H1 (cell line): ENCODE data around the gene NLRP1. TPM values are rescaled to one million over a fixed set of nuclear protein-coding genes. Genes with fewer than 3 reads are reported as not detected.

ENCODE experiments used
- CTCF ChIA-PET: fragments of 300-600 bp; sonication (Branson Sonifier 250); formaldehyde crosslinking; loops from one replicate; lab custom pipeline; 2021; ENCODE audit not compliant: partially characterized antibody; lab: Charles Lee
- POLR2A ChIA-PET: fragments of 300-600 bp; sonication (Branson Sonifier 250); formaldehyde crosslinking; loops from one replicate; lab custom pipeline; 2021; ENCODE audit warnings: inconsistent platforms; ENCODE audit not compliant: partially characterized antibody; lab: Charles Lee
- DNase-seq, 2 experiments: peaks; one replicate each; pipeline versions ENCODE4 v3.0.0 to v3.0.0-alpha.2; 2010 to 2022; ENCODE audit warnings: low spot score in 2 of 2, low read depth in 1 of 2, mixed read lengths in 1 of 2
- FAIRE-seq: peaks from 2 replicates; lab custom pipeline; 2011; peaks lifted over from hg19 to GRCh38; lab: Jason Lieb, UNC
- H2AFZ ChIP-seq: 2 replicates; pipeline ENCODE4 v1.8.1; 2012; ENCODE audit warnings: low read length, inconsistent platforms
- H2AK5ac ChIP-seq: 2 replicates; pipeline ENCODE4 v1.6.1; 2013; ENCODE audit warnings: low read depth, low read length
- H2BK120ac ChIP-seq: replicated peaks from 2 replicates; pipeline ENCODE3; 2013; ENCODE audit warnings: low read depth, low read length, inconsistent platforms
- H2BK12ac ChIP-seq: 2 replicates; pipeline ENCODE4 v1.6.1; 2013; ENCODE audit warnings: low read depth, low read length
- H2BK15ac ChIP-seq: 2 replicates; pipeline ENCODE4 v1.6.1; 2013; ENCODE audit warnings: low read length
- H2BK20ac ChIP-seq: 2 replicates; pipeline ENCODE4 v1.6.1; 2013; ENCODE audit warnings: low read length
- H2BK5ac ChIP-seq: 2 replicates; pipeline ENCODE4 v1.6.1; 2013; ENCODE audit warnings: low read depth, low read length
- H3K14ac ChIP-seq: 2 replicates; pipeline ENCODE4 v1.6.1; 2013; ENCODE audit warnings: inconsistent platforms; ENCODE audit not compliant: insufficient read length
- H3K18ac ChIP-seq: 2 replicates; pipeline ENCODE4 v1.6.1; 2013; ENCODE audit warnings: low read length; ENCODE audit errors: extremely low read depth
- H3K23ac ChIP-seq: 2 replicates; pipeline ENCODE4 v1.6.1; 2013; ENCODE audit warnings: inconsistent platforms; ENCODE audit not compliant: insufficient read length
- H3K23me2 ChIP-seq: 2 replicates; pipeline ENCODE4 v1.6.1; 2013; ENCODE audit warnings: low read depth, low read length
- H3K27ac ChIP-seq: 2 replicates; pipeline ENCODE4 v1.6.1; 2011; ENCODE audit warnings: low read depth, low read length, inconsistent platforms
- H3K27me3 ChIP-seq, 4 experiments: replicated peaks in 1 of 4; 1 replicate in 1 of 4; 2 replicates in 3 of 4; pipeline versions ENCODE4 v1.6.1 to v1.8.1; 2011 to 2013; ENCODE audit warnings: low read length in 3 of 4, mild to moderate bottlenecking in 3 of 4, inconsistent platforms in 2 of 4, mixed read lengths in 2 of 4, moderate library complexity in 1 of 4; ENCODE audit not compliant: control insufficient read depth in 3 of 4, insufficient read depth in 3 of 4; ENCODE audit errors: extremely low read depth in 1 of 4
- H3K36me3 ChIP-seq, 4 experiments: 2 replicates each; pipeline versions ENCODE4 v1.6.1 to v1.8.1; 2011 to 2013; ENCODE audit warnings: mild to moderate bottlenecking in 4 of 4, low read length in 3 of 4, moderate library complexity in 2 of 4, control low read depth in 1 of 4, inconsistent platforms in 1 of 4; ENCODE audit not compliant: insufficient read depth in 4 of 4, control insufficient read depth in 2 of 4
- H3K4ac ChIP-seq: replicated peaks from 2 replicates; pipeline ENCODE3; 2013; ENCODE audit warnings: low read length, low read depth, mixed read lengths, inconsistent platforms; ENCODE audit not compliant: insufficient read length
- H3K4me1 ChIP-seq, 4 experiments: replicated peaks in 1 of 4; 1 replicate in 1 of 4; 2 replicates in 3 of 4; pipeline versions ENCODE4 v1.6.1 to v1.8.1; 2011 to 2013; ENCODE audit warnings: low read length in 3 of 4, inconsistent platforms in 2 of 4, mixed read lengths in 1 of 4; ENCODE audit not compliant: insufficient read depth in 4 of 4, control insufficient read depth in 3 of 4
- H3K4me2 ChIP-seq, 2 experiments: 2 replicates each; pipeline versions ENCODE4 v1.6.1 to v1.8.1; 2011 to 2013; ENCODE audit warnings: low read depth in 2 of 2, low read length in 2 of 2, control low read depth in 1 of 2, inconsistent platforms in 1 of 2, mild to moderate bottlenecking in 1 of 2; ENCODE audit not compliant: insufficient read depth in 1 of 2
- H3K4me3 ChIP-seq, 4 experiments: fragments of 200-600, 300-600 bp in 1 of 4; sonication (generic), shearing (Covaris generic), sonication (Bioruptor Twin) in 1 of 4; 2 replicates each; pipeline versions ENCODE4 v1.5.1 to v1.8.1; 2011 to 2016; ENCODE audit warnings: low read length in 4 of 4, low read depth in 3 of 4, control low read depth in 2 of 4, inconsistent platforms in 2 of 4, mild to moderate bottlenecking in 2 of 4, mixed read lengths in 1 of 4, moderate library complexity in 1 of 4; ENCODE audit not compliant: insufficient read depth in 2 of 4; ENCODE audit errors: extremely low read depth in 1 of 4
- H3K56ac ChIP-seq: replicated peaks from 2 replicates; pipeline ENCODE3; 2013; ENCODE audit warnings: low read depth, mild to moderate bottlenecking, mixed read lengths, low read length, inconsistent platforms; ENCODE audit not compliant: insufficient read length
- H3K79me1 ChIP-seq: 2 replicates; pipeline ENCODE4 v1.6.1; 2013; ENCODE audit warnings: low read depth, low read length, control low read depth
- H3K79me2 ChIP-seq, 2 experiments: 2 replicates each; pipeline versions ENCODE4 v1.6.1 to v1.8.1; 2012 to 2013; ENCODE audit warnings: low read length in 2 of 2, mild to moderate bottlenecking in 2 of 2, inconsistent platforms in 1 of 2; ENCODE audit not compliant: insufficient read depth in 2 of 2, control insufficient read depth in 1 of 2
- H3K9ac ChIP-seq, 4 experiments: replicated peaks in 1 of 4; 1 replicate in 1 of 4; 2 replicates in 3 of 4; pipeline versions ENCODE4 v1.6.1 to v1.8.1; 2011 to 2013; ENCODE audit warnings: low read depth in 3 of 4, low read length in 3 of 4, control low read depth in 2 of 4, mild to moderate bottlenecking in 2 of 4, moderate library complexity in 2 of 4, inconsistent platforms in 1 of 4; ENCODE audit errors: extremely low read depth in 1 of 4
- H3K9me3 ChIP-seq, 2 experiments: 2 replicates each; pipeline versions ENCODE4 v1.6.1 to v1.8.1; 2012 to 2013; ENCODE audit warnings: mild to moderate bottlenecking in 2 of 2, moderate library complexity in 2 of 2, control low read depth in 1 of 2, inconsistent platforms in 1 of 2, low read depth in 1 of 2, low read length in 1 of 2, mixed read lengths in 1 of 2; ENCODE audit not compliant: insufficient read depth in 2 of 2
- H4K20me1 ChIP-seq, 2 experiments: replicated peaks in 1 of 2; 2 replicates each; pipeline versions ENCODE3 to v1.8.1; 2011 to 2013; ENCODE audit warnings: inconsistent platforms in 2 of 2, low read length in 2 of 2, mild to moderate bottlenecking in 1 of 2; ENCODE audit not compliant: insufficient read depth in 2 of 2, control insufficient read depth in 1 of 2
- H4K5ac ChIP-seq: 2 replicates; pipeline ENCODE4 v1.6.1; 2013; ENCODE audit warnings: low read length, low read depth, mixed read lengths, inconsistent platforms; ENCODE audit not compliant: insufficient read length
- H4K8ac ChIP-seq: 2 replicates; pipeline ENCODE4 v1.8.0; 2013; ENCODE audit warnings: mild to moderate bottlenecking, moderate library complexity, low read length, inconsistent platforms; ENCODE audit not compliant: insufficient read depth; ENCODE audit errors: extremely low read depth
- H4K91ac ChIP-seq: replicated peaks from 2 replicates; pipeline ENCODE3; 2013; ENCODE audit warnings: low read length, mixed read lengths, inconsistent platforms; ENCODE audit not compliant: insufficient read length
- BRCA1 ChIP-seq: IDR thresholded peaks from 2 replicates; pipeline ENCODE4 v1.6.1; 2012; ENCODE audit warnings: low read depth, low read length, improper control_type of control experiment
- CEBPB ChIP-seq: IDR thresholded peaks from 2 replicates; pipeline ENCODE4 v1.6.1; 2012; ENCODE audit warnings: low read depth, low read length
- CTBP2 ChIP-seq: IDR thresholded peaks from 2 replicates; pipeline ENCODE4 v1.7.0; 2011; ENCODE audit warnings: borderline replicate concordance, mild to moderate bottlenecking, moderate library complexity, mixed read lengths, low read length; ENCODE audit not compliant: insufficient read depth, insufficient read length
- HDAC6 ChIP-seq: IDR thresholded peaks from one replicate; pipeline ENCODE4 v1.7.1; 2012; ENCODE audit warnings: low read depth, mild to moderate bottlenecking, inconsistent platforms, low read length, moderate library complexity
- JUN ChIP-seq: IDR thresholded peaks from 2 replicates; pipeline ENCODE4 v1.6.1; 2011; ENCODE audit warnings: low read depth, mild to moderate bottlenecking, improper control_type of control experiment, low read length
- MAX ChIP-seq: IDR thresholded peaks from 2 replicates; pipeline ENCODE4 v1.6.1; 2012; ENCODE audit warnings: inconsistent platforms
- NRF1 ChIP-seq: IDR thresholded peaks from 2 replicates; pipeline ENCODE4 v1.6.1; 2011; ENCODE audit warnings: mild to moderate bottlenecking, low read depth, low read length, improper control_type of control experiment
- PHF8 ChIP-seq: fragments of 200-600 bp; sonication (generic); conservative IDR thresholded peaks from 2 replicates; pipeline ENCODE4 v1.7.1; 2012; ENCODE audit warnings: low read depth, mild to moderate bottlenecking, inconsistent platforms, low read length, moderate library complexity
- RNF2 ChIP-seq: fragments of 200-900, 300-1000 bp; sonication (generic); IDR thresholded peaks from 2 replicates; pipeline ENCODE4 v1.7.1; 2016; ENCODE audit warnings: borderline replicate concordance, low read depth, mild to moderate bottlenecking, antibody characterized with exemption, low read length; ENCODE audit not compliant: poor library complexity, severe bottlenecking; ENCODE audit errors: missing control alignments
- RXRA ChIP-seq: IDR thresholded peaks from 2 replicates; pipeline ENCODE4 v1.6.1; 2011; ENCODE audit warnings: low read depth, mild to moderate bottlenecking, low read length, moderate library complexity; ENCODE audit not compliant: insufficient read depth
- SAP30 ChIP-seq: fragments of 300-600 bp; sonication (generic); IDR thresholded peaks from 2 replicates; pipeline ENCODE4 v1.7.1; 2012; ENCODE audit warnings: low read length, moderate library complexity, mild to moderate bottlenecking, inconsistent platforms; ENCODE audit not compliant: insufficient read depth, insufficient replicate concordance
- SP2 ChIP-seq: IDR thresholded peaks from 2 replicates; pipeline ENCODE4 v1.6.1; 2012; ENCODE audit warnings: mild to moderate bottlenecking, low read length, inconsistent platforms
- SP4 ChIP-seq: IDR thresholded peaks from 2 replicates; pipeline ENCODE4 v1.6.1; 2012; ENCODE audit warnings: low read length, inconsistent platforms
- TEAD4 ChIP-seq: IDR thresholded peaks from 2 replicates; pipeline ENCODE4 v1.6.1; 2012; ENCODE audit warnings: low read depth, low read length, inconsistent platforms, mixed read lengths
- WGBS, 2 experiments: shearing (Covaris generic) in 1 of 2; methylation state at CpG; one replicate each; pipeline versions ENCODE4 v1.1.6 to v1.1.7; 2013 to 2015; ENCODE audit warnings: low lambda C conversion rate in 2 of 2, mixed read lengths in 2 of 2, inconsistent platforms in 1 of 2, low coverage in 1 of 2, missing lambda C conversion rate in 1 of 2; ENCODE audit not compliant: insufficient replicate concordance in 2 of 2, insufficient coverage in 1 of 2, insufficient read length in 1 of 2; ENCODE audit errors: extremely low coverage in 1 of 2, missing lambda C conversion rate in 1 of 2; 5-methylcytosine and 5-hydroxymethylcytosine counted together
- polyA plus RNA-seq, 7 experiments: library from polyadenylated mRNA; depleted of rRNA in 3 of 7; stranded (reverse) in 5 of 7; unstranded in 2 of 7; fragments of >200 nt in 5 of 7; fragments of 200-250 nt in 2 of 7; gene quantifications; 1 replicate in 5 of 7; 2 replicates in 1 of 7; 4 replicates in 1 of 7; pipeline versions ENCODE4 v1.2.1 to v1.2.3, GENCODE V29; 2011 to 2013; ENCODE audit warnings: missing spikeins in 2 of 7, mixed read lengths in 2 of 7
- total RNA-seq: library from RNA; stranded (reverse); fragmentation: NEBNext Ultra II Directional; extraction: Animal tissue kit (Norgen Biotek cat#: 25700); gene quantifications from 2 replicates; pipeline ENCODE4 v1.2.1, GENCODE V29; 2021

NLRP1 gene
- total and polyA plus RNA-seq, 2 of the 8 experiments (the other 6 are each of a cell fraction or from before 2014, with no cell fraction given): 8.6 to 10.4 TPM

GRCh38 chr17:5540321-5540720 is 44.0 kb downstream of the NLRP1 start:
- no peak for DNase-seq
- H2AK5ac ChIP-seq: no peak overlapping the region
- H3K27me3 ChIP-seq: no peaks in the 10 kb centered on the region
- no peak overlapping the region for H4K91ac ChIP-seq
- H3K56ac ChIP-seq: no peak overlapping the region
- no peak for FAIRE-seq
- peaks cover 0 to 6% (median 2%) of the 10 kb centered on the region in 4 experiments; a peak in 4 of 7 replicates for H3K4me1 ChIP-seq
- H2BK12ac ChIP-seq: no peak overlapping the region
- H3K4me3 ChIP-seq: no peak overlapping the region
- no peaks in the 10 kb centered on the region for H4K20me1 ChIP-seq
- no peak overlapping the region for H3K4me2 ChIP-seq
- no peak overlapping the region for H2BK120ac ChIP-seq
- no peak overlapping the region for H3K23ac ChIP-seq
- no peaks in the 10 kb centered on the region for H3K9me3 ChIP-seq
- no peaks in the 10 kb centered on the region for H3K79me1 ChIP-seq
- no peak overlapping the region for H3K4ac ChIP-seq
- no peak overlapping the region for H4K8ac ChIP-seq
- no peak overlapping the region for H2BK20ac ChIP-seq
- H2BK15ac ChIP-seq: no peak overlapping the region
- H2BK5ac ChIP-seq: no peak overlapping the region
- no peak overlapping the region for H3K27ac ChIP-seq
- H3K9ac ChIP-seq: no peak overlapping the region
- H3K23me2 ChIP-seq: peaks cover 3% of the 10 kb centered on the region; the same call in 1 of the 2 replicates
- no peaks in the 10 kb centered on the region for H3K79me2 ChIP-seq
- no peak overlapping the region for H3K18ac ChIP-seq
- no peak overlapping the region for H4K5ac ChIP-seq
- POLR2A ChIA-PET: interaction anchor here (1.7 kb wide), 1 partner anchor 18 kb away, joined by 3 read pairs; no protein-coding TSS in a partner anchor
- CTCF ChIA-PET: interaction anchor here (0.8 to 1.0 kb wide), 2 partner anchors 18 to 870 kb away, joined by 3 to 4 read pairs; no protein-coding TSS in a partner anchor
- no peaks in the 10 kb centered on the region for H3K36me3 ChIP-seq
- WGBS, 2 experiments: 87% methylated on average over 7 of the region's 7 CpGs; no CpG with 5 or more reads in 1 of the 2 experiments
- no peak overlapping the region for H3K14ac ChIP-seq
- H2AFZ ChIP-seq: no peak overlapping the region
- no peak for TF ChIP-seq BRCA1
- no peak for TF ChIP-seq MAX
- no peak for TF ChIP-seq RXRA
- TF ChIP-seq JUN: no peak
- no peak for TF ChIP-seq HDAC6
- TF ChIP-seq SP4: no peak
- TF ChIP-seq CTBP2: no peak
- no peak for TF ChIP-seq SAP30
- no peak for TF ChIP-seq TEAD4
- TF ChIP-seq PHF8: no peak
- TF ChIP-seq CEBPB: no peak
- no peak for TF ChIP-seq SP2
- TF ChIP-seq RNF2: no peak
- no peak for TF ChIP-seq NRF1
